SKM-1 (cell line): ENCODE measurements around the gene CARD8.

ENCODE experiments used
- DNase-seq: peaks from one replicate; lab custom pipeline; 2025; ENCODE audit not compliant: unreplicated experiment; lab: John Stamatoyannopoulos, UW

CARD8 gene

GRCh38 chr19:48175578-48175977, 80.1 kb downstream of the CARD8 start:
- no peak for DNase-seq

- DNase-seq: no peak
These were observed 81.2 kb downstream of the CARD8 start for GRCh38 chr19:48174445-48175030.

- DNase-seq: no peak
These were observed 84.0 kb downstream of the CARD8 start for GRCh38 chr19:48171710-48172109.

- DNase-seq: no peak
These were observed 84.8 kb downstream of the CARD8 start for GRCh38 chr19:48170817-48171347.

GRCh38 chr19:48169939-48170803, 85.5 kb downstream of the CARD8 start, which contains the start of the genes LIG1 and ZSWIM9:
Gene LIG1, minus strand, starts transcription at chr19:48170344. Its CDS starts 4,778 bp downstream, at chr19:48165566.
Gene ZSWIM9, plus strand, starts transcription at chr19:48170680. Its CDS starts 1,123 bp downstream, at chr19:48171803.
- peak; percentile 68 for DNase-seq

DNA sequence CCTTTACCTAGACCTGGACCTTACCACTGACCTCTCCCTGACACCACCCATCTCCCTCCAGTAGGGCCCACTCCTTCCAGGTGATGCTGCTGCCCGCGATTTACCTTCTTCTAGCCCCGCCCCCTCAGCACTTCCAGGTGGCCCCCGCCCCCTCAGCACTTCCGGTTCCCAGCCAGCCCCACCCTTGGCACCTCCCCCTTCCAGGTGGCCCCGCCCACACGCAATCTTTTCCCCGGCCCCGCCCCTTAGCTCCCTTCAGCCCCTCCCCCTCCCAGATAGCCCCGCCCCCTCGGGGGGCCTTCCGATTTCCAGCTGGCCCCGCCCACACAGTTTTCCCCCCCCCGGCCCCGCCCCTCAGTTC, 86.2 kb downstream of the CARD8 start:
- DNase-seq: no peak

GRCh38 chr19:48168689-48169088, 87.0 kb downstream of the CARD8 start:
- DNase-seq: no peak

DNA sequence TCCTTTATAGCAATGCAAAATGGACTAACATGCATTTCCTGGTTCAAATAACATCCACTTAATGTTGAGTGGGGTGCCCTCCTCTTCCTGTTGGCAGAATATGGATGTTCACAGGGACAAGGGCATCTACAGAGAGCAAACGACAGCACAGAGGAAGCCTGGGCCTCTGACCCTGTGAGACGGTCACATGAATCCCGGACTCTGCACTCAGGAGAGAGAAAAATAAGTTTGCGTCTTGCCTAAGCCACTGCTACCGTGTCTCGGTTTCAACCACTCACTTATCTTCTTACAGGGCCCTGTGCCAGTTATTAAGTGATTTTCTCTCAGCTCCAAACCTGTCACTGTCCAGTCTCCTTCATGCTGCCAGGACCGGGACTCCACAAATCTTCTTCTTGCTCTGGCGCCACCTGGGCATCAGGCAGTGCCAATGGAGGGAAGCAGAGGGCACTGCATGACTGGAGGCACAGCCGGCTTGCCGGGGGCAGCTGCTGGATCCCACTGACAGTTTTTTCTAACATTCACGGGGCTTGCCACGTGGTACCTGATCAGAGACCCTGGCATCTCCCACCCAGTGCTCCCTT, 97.4 kb downstream of the CARD8 start:
- no peak for DNase-seq
